ENCODE data around the gene LRRC18. TPM values are rescaled to one million over a fixed set of nuclear protein-coding genes. Genes with fewer than 3 reads are reported as not detected.

LRRC18 gene
- polyA plus RNA-seq, 1 experiment, result not detected

GRCh38 chr10:48924988-48925387 is 14.7 kb downstream of the LRRC18 start:
- TF ChIP-seq CTCF (IDR thresholded peaks at IDR 0.05; ENCODE audit: low read depth, low read length), result no peak
- ChIA-PET CTCF (no interaction called here), POLR2A (no interaction called here)
- H3K9me3 ChIP-seq (ENCODE audit: control insufficient read depth, insufficient read depth, low read length), result no peaks in the 10 kb centered on the region
- no peak overlapping the region for H3K27ac ChIP-seq (ENCODE audit: low read depth, low read length)
- no peak for DNase-seq (ENCODE audit: low read depth, low spot score)
- H3K27me3 ChIP-seq (ENCODE audit: control insufficient read depth, insufficient read depth, low read length), result peaks cover 14% of the 10 kb centered on the region
- no peak overlapping the region for H3K4me3 ChIP-seq (ENCODE audit: low read depth, low read length)

- POLR2A ChIA-PET, result no interaction called here
- no peak for TF ChIP-seq CTCF (IDR thresholded peaks at IDR 0.05; ENCODE audit: low read depth, low read length)
- Histone ChIP-seq H3K27ac (ENCODE audit: low read depth, low read length) (no peak overlapping the region), H3K27me3 (ENCODE audit: control insufficient read depth, insufficient read depth, low read length) (peaks cover 14% of the 10 kb centered on the region), H3K4me3 (ENCODE audit: low read depth, low read length) (no peak overlapping the region), H3K9me3 (ENCODE audit: control insufficient read depth, insufficient read depth, low read length) (no peaks in the 10 kb centered on the region)
- no peak for DNase-seq (ENCODE audit: low read depth, low spot score)
- CTCF ChIA-PET, result no interaction called here
Observed at GRCh38 chr10:48923748-48924147, 15.9 kb downstream of the LRRC18 start.

- CTCF ChIA-PET, result no interaction called here
- POLR2A ChIA-PET, result no interaction called here
- H3K27me3 ChIP-seq (ENCODE audit: control insufficient read depth, insufficient read depth, low read length), result peaks cover 3% of the 10 kb centered on the region
- no peak overlapping the region for H3K27ac ChIP-seq (ENCODE audit: low read depth, low read length)
- no peak overlapping the region for H3K4me3 ChIP-seq (ENCODE audit: low read depth, low read length)
- TF ChIP-seq CTCF (IDR thresholded peaks at IDR 0.05; ENCODE audit: low read depth, low read length), result no peak
- H3K9me3 ChIP-seq (ENCODE audit: control insufficient read depth, insufficient read depth, low read length), result no peaks in the 10 kb centered on the region
- DNase-seq (ENCODE audit: low read depth, low spot score), result no peak
Observed at GRCh38 chr10:48913674-48914073, 26.0 kb downstream of the LRRC18 start.

- Histone ChIP-seq H3K4me3 (ENCODE audit: low read depth, low read length) (no peak overlapping the region), H3K9me3 (ENCODE audit: control insufficient read depth, insufficient read depth, low read length) (no peaks in the 10 kb centered on the region), H3K27me3 (ENCODE audit: control insufficient read depth, insufficient read depth, low read length) (peaks cover 11% of the 10 kb centered on the region), H3K27ac (ENCODE audit: low read depth, low read length) (no peak overlapping the region)
- DNase-seq (ENCODE audit: low read depth, low spot score), result no peak
- ChIA-PET POLR2A (no interaction called here), CTCF (no interaction called here)
- TF ChIP-seq CTCF (IDR thresholded peaks at IDR 0.05; ENCODE audit: low read depth, low read length), result no peak
Observed at GRCh38 chr10:48910548-48910947, 29.1 kb downstream of the LRRC18 start.

GRCh38 chr10:48907730-48908129 is 31.9 kb downstream of the LRRC18 start:
- no peaks in the 10 kb centered on the region for H3K9me3 ChIP-seq (ENCODE audit: control insufficient read depth, insufficient read depth, low read length)
- ChIA-PET CTCF (interaction anchor here (0.7 kb wide), 1 partner anchor 254 kb away, joined by 3 read pairs; no protein-coding TSS in a partner anchor), POLR2A (no interaction called here)
- DNase-seq (ENCODE audit: low read depth, low spot score), result no peak
- H3K27ac ChIP-seq (ENCODE audit: low read depth, low read length), result no peak overlapping the region
- no peak for TF ChIP-seq CTCF (IDR thresholded peaks at IDR 0.05; ENCODE audit: low read depth, low read length)
- peaks cover 10% of the 10 kb centered on the region for H3K27me3 ChIP-seq (ENCODE audit: control insufficient read depth, insufficient read depth, low read length)
- H3K4me3 ChIP-seq (ENCODE audit: low read depth, low read length), result no peak overlapping the region
